ENCODE measurements around the gene USP40.

GRCh38 chr2:233487748-233488345, 78.7 kb downstream of the USP40 start:
- TF ChIP-seq FOSL1 (IDR thresholded peaks at IDR 0.05; ENCODE audit: low read depth) = no peak
- TF ChIP-seq CTCF (IDR thresholded peaks at IDR 0.05 in 2 of 3, conservative IDR thresholded peaks at IDR 0.05 in 1 of 3; ENCODE audit: borderline replicate concordance in 1 of 3, insufficient read depth in 1 of 3, low read depth in 2 of 3, low read length in 2 of 3) = no peak
- no peak for TF ChIP-seq JUND (IDR thresholded peaks at IDR 0.05)
- TF ChIP-seq POLR2A (IDR thresholded peaks at IDR 0.05; ENCODE audit: borderline replicate concordance, extremely low read depth, insufficient read depth, insufficient read length) = no peak

Data from HCT116 (cell line).